Gastroesophageal sphincter (tissue), 3 donors: ENCODE data around the gene ATXN7.

Experiments used
- CTCF ChIP-seq, 4 experiments: fragments of 200-600 bp in 2 of 4; fragments of 450-650 bp in 2 of 4; sonication (generic) in 1 of 4; IDR thresholded peaks; one replicate each; pipeline ENCODE4 v1.5.1; 2017 to 2019; ENCODE audit warnings: antibody characterized with exemption in 4 of 4, mild to moderate bottlenecking in 2 of 4, moderate library complexity in 2 of 4
- EP300 ChIP-seq: sonication (generic); formaldehyde crosslinking; IDR thresholded peaks from one replicate; pipeline ENCODE4 v1.6.1; 2017; ENCODE audit warnings: antibody characterized with exemption, mild to moderate bottlenecking
- POLR2AphosphoS5 ChIP-seq: sonication (generic); formaldehyde crosslinking; IDR thresholded peaks from one replicate; pipeline ENCODE4 v1.6.1; 2017; ENCODE audit warnings: antibody characterized with exemption

- TF ChIP-seq EP300 = no peak
- TF ChIP-seq CTCF (IDR thresholded peaks at IDR 0.05) = no peak
- no peak for TF ChIP-seq POLR2AphosphoS5
Measured at GRCh38 chr3:63986831-63987230, 123.2 kb downstream of the ATXN7 start.
